HG03558 (cell line): ENCODE results near the gene C16orf74.

Experiments used
- ATAC-seq: cut with Tn5 transposase; IDR thresholded peaks from one replicate; pipeline ENCODE4 v1.9.1; 2021; ENCODE audit warnings: moderate number of reproducible peaks; ENCODE audit not compliant: unreplicated experiment; ENCODE audit errors: extremely low read depth

The C16orf74 gene

GRCh38 chr16:85698935-85699558 lies 51.8 kb downstream of the C16orf74 start:
- ATAC-seq: no peak

DNA sequence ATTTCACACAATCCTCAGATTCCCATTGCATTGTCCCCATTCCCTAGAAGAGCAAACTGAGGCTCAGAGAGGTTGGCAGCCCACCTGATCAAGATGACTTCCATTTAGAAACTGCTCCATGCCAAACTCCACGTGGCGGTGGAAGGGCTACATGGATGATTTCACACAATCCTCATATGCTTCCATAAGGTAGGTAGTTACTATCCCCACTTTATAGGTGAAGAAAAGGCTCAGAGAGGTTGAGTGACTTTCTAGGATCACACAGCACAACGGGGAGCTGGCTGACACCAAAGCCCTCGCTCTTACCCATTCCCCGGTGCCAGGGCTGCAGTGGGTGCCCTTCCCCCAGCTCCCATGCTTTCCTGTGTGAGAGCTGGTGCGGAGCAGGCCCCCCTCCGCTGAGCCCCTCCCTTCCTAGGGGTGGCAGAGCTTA lies 52.4 kb downstream of the C16orf74 start:
- no peak for ATAC-seq

DNA sequence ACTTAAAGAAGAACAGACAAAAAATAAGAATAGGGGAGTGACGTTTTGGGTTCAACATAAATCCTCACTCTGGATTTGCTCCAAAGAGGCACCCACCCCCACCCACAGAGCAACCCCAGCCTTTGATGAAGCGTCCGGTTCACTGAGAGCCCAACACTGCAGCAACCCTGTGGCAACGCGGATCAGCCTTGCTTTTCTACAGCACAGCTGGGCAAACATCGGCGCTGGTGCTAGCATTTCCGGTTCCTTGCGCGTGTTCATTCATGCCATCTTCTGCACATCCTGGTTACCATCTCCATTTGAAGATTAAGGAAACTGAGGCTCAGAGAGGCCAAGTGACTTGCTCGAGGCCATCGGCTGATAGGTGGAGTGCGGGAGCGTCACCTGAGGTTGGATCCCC lies 53.5 kb downstream of the C16orf74 start:
- no peak for ATAC-seq

- ATAC-seq: no peak
Observed at GRCh38 chr16:85696781-85697180, 54.1 kb downstream of the C16orf74 start.

DNA sequence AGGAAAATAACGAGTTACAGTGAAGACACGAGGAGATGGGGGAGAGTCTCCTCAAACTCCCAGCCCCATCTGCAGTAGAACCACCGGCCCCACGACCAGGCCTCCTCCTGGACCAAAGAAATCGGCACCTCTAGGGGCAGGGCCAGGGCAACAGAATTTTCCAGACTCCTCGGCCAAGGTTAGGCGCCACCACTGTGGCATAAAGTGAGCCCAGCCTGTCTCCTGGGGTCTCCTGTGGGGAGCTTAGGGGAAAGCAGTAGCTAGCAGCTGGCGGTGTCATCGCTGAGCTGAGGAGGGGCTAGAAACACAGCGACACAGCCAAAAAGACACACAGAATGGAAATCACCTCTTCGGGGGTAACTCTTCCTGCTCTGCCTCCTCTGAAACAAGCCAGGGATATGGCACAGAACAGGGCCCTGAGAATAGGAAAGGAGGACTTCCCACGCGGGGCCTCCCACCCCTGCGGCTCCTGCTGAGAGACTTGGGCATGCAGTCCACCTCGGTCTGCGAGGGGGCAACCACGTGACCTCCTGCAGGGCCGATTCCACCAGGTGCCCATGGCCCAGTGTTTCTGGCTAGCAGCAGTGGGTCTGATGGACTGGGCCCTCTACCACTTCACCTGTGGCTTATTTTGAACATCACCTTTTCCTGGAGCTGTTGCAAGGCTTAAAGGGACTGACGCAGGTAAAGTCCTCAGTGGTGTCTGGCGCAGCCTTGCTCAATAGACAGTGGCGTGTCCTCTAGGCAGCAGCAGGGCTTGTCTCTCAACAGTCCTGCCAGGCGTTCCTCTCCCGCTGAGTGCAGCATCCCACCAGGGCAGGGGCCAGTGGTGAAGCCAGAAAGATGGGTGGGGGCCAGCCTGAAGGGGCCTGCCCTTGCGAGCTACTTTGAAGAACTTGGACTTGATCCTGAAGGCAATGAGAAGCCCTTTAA lies 55.4 kb downstream of the C16orf74 start:
- no peak for ATAC-seq

GRCh38 chr16:85690469-85691064 lies 60.3 kb downstream of the C16orf74 start:
- ATAC-seq: no peak

DNA sequence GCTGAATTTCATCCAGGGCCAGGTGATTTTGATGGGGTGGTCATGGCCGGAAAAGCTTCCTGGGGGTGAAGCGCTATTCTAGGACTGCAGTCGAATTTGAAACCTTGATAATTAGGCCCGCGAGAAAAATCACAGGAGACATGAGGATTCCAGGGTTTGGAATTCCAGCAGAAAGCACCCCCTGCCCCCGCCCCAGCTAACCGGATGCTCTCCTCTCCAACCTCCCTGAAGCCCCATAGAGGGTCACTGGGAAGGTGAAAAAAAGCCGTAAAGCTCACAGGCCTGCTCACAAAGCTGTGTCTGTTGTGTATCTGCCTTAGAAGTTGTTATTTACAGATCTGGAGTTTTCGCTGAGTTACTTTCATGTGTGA lies 61.0 kb downstream of the C16orf74 start:
- ATAC-seq: no peak

GRCh38 chr16:85689285-85689949 lies 61.5 kb downstream of the C16orf74 start:
- no peak for ATAC-seq

GRCh38 chr16:85688586-85689284 lies 62.2 kb downstream of the C16orf74 start, which contains the start of gene GINS2:
Gene GINS2, minus strand, starts transcription at chr16:85688954. Its CDS starts 56 bp downstream, at chr16:85688898.
- peak; percentile 79 for ATAC-seq

GRCh38 chr16:85687651-85688471 lies 63.0 kb downstream of the C16orf74 start:
- ATAC-seq: no peak

DNA sequence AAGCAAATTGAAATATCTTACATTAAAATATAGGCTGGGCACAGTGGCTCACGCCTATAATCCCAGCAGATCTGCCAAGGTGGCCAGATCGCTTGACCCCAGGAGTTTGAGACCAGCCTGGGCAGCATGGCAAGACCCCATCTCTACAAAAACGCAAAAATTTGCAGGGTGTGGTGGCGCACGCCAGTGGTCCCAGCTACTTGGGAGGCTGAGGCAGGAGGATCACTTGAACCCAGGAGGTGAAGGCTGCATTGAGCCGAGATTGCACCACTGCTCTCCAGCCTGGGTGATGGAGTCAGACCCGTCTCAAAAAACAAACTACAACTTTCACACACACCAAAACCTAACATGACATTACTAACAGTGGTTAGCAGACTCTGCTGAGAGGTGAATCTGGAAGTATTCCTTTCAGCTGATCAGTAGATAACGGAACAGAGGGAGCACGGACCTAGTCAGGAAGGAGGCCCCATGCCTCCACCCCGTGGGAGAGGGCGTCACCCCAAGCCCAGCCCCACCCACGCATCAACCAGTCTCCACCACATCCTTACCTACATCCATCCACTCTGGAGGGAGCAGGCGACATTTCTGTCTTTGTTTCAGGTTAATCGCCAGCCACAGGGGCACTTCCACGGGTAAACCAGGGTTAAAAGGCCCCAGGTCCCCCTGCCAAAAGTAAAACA lies 63.8 kb downstream of the C16orf74 start:
- no peak for ATAC-seq

- ATAC-seq: no peak
Observed at GRCh38 chr16:85685251-85685650, 65.6 kb downstream of the C16orf74 start.

- ATAC-seq: no peak
Observed at GRCh38 chr16:85683363-85683762, 67.5 kb downstream of the C16orf74 start.

GRCh38 chr16:85682516-85682915 lies 68.4 kb downstream of the C16orf74 start:
- ATAC-seq: no peak

DNA sequence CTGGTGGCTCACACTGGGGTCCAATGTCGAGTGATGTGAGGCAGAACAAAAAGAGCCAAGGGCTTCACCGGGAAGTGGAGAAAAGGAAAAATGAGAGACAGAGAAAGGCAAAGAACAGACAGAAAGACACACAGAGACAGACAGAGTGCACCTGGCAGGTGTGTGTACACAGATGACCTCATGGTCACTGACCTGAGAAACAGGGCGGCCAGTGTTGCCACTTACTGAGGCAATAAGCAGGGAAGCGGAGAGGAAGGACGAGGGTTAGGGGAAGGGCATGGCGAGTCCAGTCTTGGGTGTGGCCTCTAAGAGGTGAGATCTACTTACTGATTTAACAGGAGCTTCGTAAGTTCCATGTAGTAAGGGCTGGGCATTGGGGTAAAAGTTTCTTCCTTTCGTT lies 69.6 kb downstream of the C16orf74 start:
- ATAC-seq: no peak

DNA sequence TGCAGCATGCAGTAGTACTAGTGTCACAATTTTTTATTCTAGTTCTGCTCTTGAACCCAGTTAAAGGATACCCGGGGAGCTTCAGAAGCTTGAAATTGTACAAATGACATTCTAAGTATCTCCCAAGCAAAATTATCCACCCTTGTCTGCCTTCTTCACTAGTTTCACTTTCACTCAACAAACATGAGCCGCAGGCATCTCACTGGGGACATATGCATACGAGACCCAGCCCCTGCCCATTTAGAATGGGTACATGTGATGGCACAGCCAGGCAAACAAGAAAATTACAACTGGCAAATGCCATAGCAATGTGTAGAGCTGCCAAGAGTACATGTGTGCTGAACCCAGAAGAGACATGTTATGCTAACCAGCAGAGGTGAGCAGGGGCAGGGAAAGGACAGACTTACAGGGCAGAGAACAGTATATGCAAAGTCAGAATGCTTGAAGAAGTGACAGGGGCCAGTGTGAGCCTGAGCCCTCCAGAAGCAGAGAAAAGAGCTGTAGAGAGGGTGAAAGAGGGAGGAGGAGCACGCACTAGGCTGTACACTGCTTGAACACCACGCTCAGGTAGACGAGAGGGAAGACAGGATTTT lies 70.4 kb downstream of the C16orf74 start:
- no peak for ATAC-seq

DNA sequence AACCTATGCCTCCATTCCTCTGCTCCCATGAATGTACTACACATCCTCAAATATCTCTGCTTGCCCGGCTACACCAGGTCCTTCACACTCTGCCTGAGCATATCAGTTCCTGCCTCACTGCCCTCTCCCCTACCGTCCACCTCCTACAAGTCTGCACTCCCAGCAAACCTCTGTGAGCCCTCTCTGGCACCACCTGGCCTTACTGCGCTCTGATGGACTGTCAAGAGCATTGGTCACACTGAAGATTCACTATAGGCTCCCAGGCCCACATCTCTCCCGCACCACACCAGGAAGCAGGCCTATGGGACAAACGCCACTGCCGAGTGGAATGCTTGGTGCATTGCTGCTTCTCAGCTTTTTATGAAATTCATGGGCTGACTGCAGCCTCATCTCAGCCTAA lies 71.0 kb downstream of the C16orf74 start:
- ATAC-seq: no peak

DNA sequence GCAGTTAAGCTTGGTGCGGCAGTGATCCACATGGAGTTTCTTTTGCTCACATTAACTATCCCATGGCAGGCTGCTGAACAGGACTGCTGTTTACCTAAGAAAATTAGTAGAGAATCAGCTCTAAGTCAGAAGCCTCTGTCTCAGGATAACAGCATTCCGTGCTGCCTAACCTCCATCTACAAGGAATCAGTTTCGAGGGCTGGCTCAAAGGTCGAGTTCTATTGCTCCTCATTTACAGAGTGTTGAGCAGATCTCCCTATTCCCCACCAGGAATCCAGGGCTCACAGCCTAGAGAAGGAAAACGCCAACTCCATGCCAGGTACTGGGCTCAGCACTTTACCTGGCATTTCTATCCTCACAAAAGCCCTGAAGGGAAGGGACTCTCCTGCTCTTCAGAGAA lies 72.1 kb downstream of the C16orf74 start:
- no peak for ATAC-seq
